ENCODE measurements around the gene NPAS1.

The NPAS1 gene

DNA sequence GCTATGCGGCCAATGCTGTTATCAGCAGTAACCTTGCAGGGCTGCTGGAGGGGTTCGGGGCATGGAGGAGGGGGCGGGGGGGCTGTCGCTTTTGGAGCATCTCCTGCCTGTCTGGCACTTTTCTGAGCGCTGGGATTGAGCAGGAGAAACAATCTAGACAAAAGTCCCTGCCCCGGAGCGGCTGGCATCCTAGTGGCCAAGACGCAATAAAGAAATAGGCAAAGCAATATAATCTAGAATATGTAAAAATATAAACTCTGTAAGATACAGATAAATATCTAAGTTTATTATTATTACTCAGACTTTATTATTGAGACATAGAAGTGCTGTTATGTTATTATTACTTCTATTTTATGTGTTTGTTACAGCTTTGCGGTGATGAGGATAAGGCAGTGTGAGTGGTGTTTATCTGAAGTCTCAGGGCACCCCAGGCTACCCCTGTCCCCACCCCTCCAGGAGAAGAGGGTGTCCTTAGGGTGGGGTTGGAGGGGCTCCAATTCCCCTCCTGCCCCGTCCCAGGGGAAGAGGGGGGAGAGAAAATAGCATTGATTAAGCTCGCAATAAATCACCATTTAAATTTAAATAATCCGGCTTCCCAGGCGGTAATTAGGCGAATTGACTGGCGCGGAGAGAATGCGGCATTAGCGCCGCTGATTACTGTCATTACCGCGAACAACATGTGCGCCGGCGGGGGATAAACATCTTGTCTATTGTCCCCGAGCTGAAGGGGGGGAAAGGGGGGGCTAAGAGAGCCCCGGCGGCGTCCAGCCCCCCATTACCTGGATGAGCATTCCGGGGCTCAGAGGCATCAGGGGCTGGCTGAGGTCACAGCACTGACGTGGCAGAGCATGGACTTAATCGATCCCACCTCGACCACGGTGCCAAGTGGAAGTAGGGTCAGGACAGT lies 3.2 kb downstream of the NPAS1 start:
- WGBS, 2 donors (ENCODE audit: extremely low coverage in 2 of 2, insufficient read length in 2 of 2, insufficient replicate concordance in 1 of 2) = no CpG with 5 or more reads among the region's 33 CpGs

DNA sequence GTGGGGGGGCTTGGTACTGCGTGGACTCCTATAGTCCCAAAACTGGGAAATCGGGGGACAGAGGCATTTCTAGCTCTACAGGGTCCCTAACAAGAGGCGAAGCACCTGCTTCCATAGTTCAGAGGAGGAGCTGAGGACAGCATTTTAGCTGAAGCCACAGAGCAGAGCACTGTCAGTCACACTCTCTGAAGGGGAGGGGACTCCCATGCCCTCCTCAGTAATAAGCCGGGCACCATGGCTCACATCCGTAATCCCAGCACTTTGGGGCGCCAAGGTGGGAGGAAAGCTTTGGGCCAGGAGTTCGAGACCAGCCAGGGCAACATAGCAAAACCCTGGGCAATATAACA lies 3.8 kb downstream of the NPAS1 start:
- Histone ChIP-seq H3K79me1 (ENCODE audit: low read depth, low read length) (no peaks in the 10 kb centered on the region), H3K9me3 (replicated peaks in 1 of 2; ENCODE audit: control insufficient read depth in 2 of 2, insufficient read depth in 1 of 2, low read depth in 1 of 2, low read length in 2 of 2) (no peaks in the 10 kb centered on the region), H4K91ac (ENCODE audit: low read depth, low read length, poor library complexity) (no peak overlapping the region), H3K36me3 (replicated peaks in 1 of 2; ENCODE audit: control insufficient read depth in 2 of 2, insufficient read depth in 2 of 2, low read length in 2 of 2) (no peaks in the 10 kb centered on the region), H3K14ac (ENCODE audit: low read length) (peak overlapping the region; percentile 31), H3K4ac (ENCODE audit: low read length) (no peak overlapping the region), H3K23ac (ENCODE audit: low read depth, low read length, poor library complexity) (no peak overlapping the region), H4K8ac (ENCODE audit: low read depth, low read length) (no peak overlapping the region), H3K27me3 (ENCODE audit: control insufficient read depth in 3 of 3, insufficient read depth in 3 of 3, low read depth in 1 of 3, low read length in 3 of 3) (peaks cover 31 to 84% (median 50%) of the 10 kb centered on the region in 3 experiments), H3K4me3 (ENCODE audit: low read length in 2 of 2) (no peak overlapping the region), H3K9ac (ENCODE audit: low read depth, low read length, poor library complexity) (no peak overlapping the region), H3K4me1 (ENCODE audit: control insufficient read depth in 2 of 2, insufficient read depth in 1 of 2, low read depth in 1 of 2, low read length in 2 of 2) (peaks cover 14 to 21% of the 10 kb centered on the region in 2 donors), H2BK15ac (ENCODE audit: low read length) (no peak overlapping the region), H2AK5ac (ENCODE audit: low read depth, low read length) (peak overlapping the region; percentile 10), H3K27ac (replicated peaks; ENCODE audit: low read length) (no peak overlapping the region), H2BK12ac (ENCODE audit: low read length) (no peak overlapping the region), H2BK120ac (ENCODE audit: low read depth, low read length) (no peak overlapping the region), H2BK5ac (ENCODE audit: low read length) (no peak overlapping the region), H2AFZ (ENCODE audit: low read length) (peak overlapping the region; percentile 35), H3K18ac (ENCODE audit: low read length) (no peak overlapping the region), H3K4me2 (ENCODE audit: insufficient read depth, low read length, poor library complexity, severe bottlenecking) (peak overlapping the region; percentile 51)
- DNase-seq (ENCODE audit: low spot score) = no peak
- WGBS, 2 donors (ENCODE audit: extremely low coverage in 2 of 2, insufficient read length in 2 of 2, insufficient replicate concordance in 1 of 2) = no CpG with 5 or more reads among the region's 7 CpGs

More for the DNA sequence above, 3.2 kb downstream of the NPAS1 start:
- Histone ChIP-seq H3K9me3 (replicated peaks in 1 of 2; ENCODE audit: control insufficient read depth in 2 of 2, insufficient read depth in 1 of 2, low read depth in 1 of 2, low read length in 2 of 2) (no peaks in the 10 kb centered on the region), H3K79me1 (ENCODE audit: low read depth, low read length) (no peaks in the 10 kb centered on the region), H2AK5ac (ENCODE audit: low read depth, low read length) (peak overlapping the region; percentile 50), H4K91ac (ENCODE audit: low read depth, low read length, poor library complexity) (no peak overlapping the region), H3K27ac (replicated peaks; ENCODE audit: low read length) (no peak overlapping the region), H3K4ac (ENCODE audit: low read length) (no peak overlapping the region), H3K27me3 (ENCODE audit: control insufficient read depth in 3 of 3, insufficient read depth in 3 of 3, low read depth in 1 of 3, low read length in 3 of 3) (peaks cover 31 to 82% (median 50%) of the 10 kb centered on the region in 3 experiments), H3K18ac (ENCODE audit: low read length) (no peak overlapping the region), H3K9ac (ENCODE audit: low read depth, low read length, poor library complexity) (no peak overlapping the region), H3K4me1 (ENCODE audit: control insufficient read depth in 2 of 2, insufficient read depth in 1 of 2, low read depth in 1 of 2, low read length in 2 of 2) (peaks cover 11 to 18% of the 10 kb centered on the region in 2 donors), H3K4me2 (ENCODE audit: insufficient read depth, low read length, poor library complexity, severe bottlenecking) (peak overlapping the region; percentile 51), H2BK15ac (ENCODE audit: low read length) (no peak overlapping the region), H2BK12ac (ENCODE audit: low read length) (no peak overlapping the region), H3K36me3 (replicated peaks in 1 of 2; ENCODE audit: control insufficient read depth in 2 of 2, insufficient read depth in 2 of 2, low read length in 2 of 2) (no peaks in the 10 kb centered on the region), H2BK120ac (ENCODE audit: low read depth, low read length) (no peak overlapping the region), H3K14ac (ENCODE audit: low read length) (no peak overlapping the region), H4K8ac (ENCODE audit: low read depth, low read length) (no peak overlapping the region), H3K4me3 (ENCODE audit: low read length in 2 of 2) (no peak overlapping the region), H2AFZ (ENCODE audit: low read length) (peak overlapping the region; percentile 35), H2BK5ac (ENCODE audit: low read length) (no peak overlapping the region), H3K23ac (ENCODE audit: low read depth, low read length, poor library complexity) (no peak overlapping the region)
- DNase-seq (ENCODE audit: low spot score) = no peak

DNA sequence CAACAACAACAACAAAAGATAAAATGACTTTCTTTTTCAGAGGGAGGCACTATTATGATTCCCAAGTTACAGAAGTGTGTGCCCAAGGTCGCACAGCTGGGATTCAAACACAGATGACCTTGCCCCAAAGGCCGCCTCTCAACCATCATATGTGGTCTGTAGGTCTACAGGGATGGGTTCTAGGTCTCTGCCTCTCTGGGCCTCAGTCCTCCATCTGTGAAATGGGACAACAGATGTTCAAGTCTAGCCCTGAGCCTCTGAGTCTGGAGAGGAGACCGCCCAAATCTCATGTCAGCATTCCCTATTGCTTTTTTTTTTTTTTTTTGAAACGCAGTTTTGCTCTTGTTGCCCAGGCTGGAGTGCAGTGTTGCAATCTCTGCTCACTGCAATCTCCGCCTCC lies 4.9 kb downstream of the NPAS1 start:
- H3K4me2 ChIP-seq (ENCODE audit: insufficient read depth, low read length, poor library complexity, severe bottlenecking) = no peak overlapping the region
- no peaks in the 10 kb centered on the region for H3K9me3 ChIP-seq (replicated peaks in 1 of 2; ENCODE audit: control insufficient read depth in 2 of 2, insufficient read depth in 1 of 2, low read depth in 1 of 2, low read length in 2 of 2)
- no peak overlapping the region for H2BK5ac ChIP-seq (ENCODE audit: low read length)
- H3K27ac ChIP-seq (replicated peaks; ENCODE audit: low read length) = no peak overlapping the region
- WGBS, 2 donors (ENCODE audit: extremely low coverage in 2 of 2, insufficient read length in 2 of 2, insufficient replicate concordance in 1 of 2) = no CpG with 5 or more reads among the region's 5 CpGs
- no peaks in the 10 kb centered on the region for H3K79me1 ChIP-seq (ENCODE audit: low read depth, low read length)
- H3K9ac ChIP-seq (ENCODE audit: low read depth, low read length, poor library complexity) = no peak overlapping the region
- H2BK12ac ChIP-seq (ENCODE audit: low read length) = no peak overlapping the region
- no peak overlapping the region for H4K91ac ChIP-seq (ENCODE audit: low read depth, low read length, poor library complexity)
- no peak overlapping the region for H2BK15ac ChIP-seq (ENCODE audit: low read length)
- no peak overlapping the region for H4K8ac ChIP-seq (ENCODE audit: low read depth, low read length)
- H2AK5ac ChIP-seq (ENCODE audit: low read depth, low read length) = no peak overlapping the region
- H3K36me3 ChIP-seq (replicated peaks in 1 of 2; ENCODE audit: control insufficient read depth in 2 of 2, insufficient read depth in 2 of 2, low read length in 2 of 2) = no peaks in the 10 kb centered on the region
- H3K18ac ChIP-seq (ENCODE audit: low read length) = no peak overlapping the region
- peaks cover 28 to 85% (median 45%) of the 10 kb centered on the region in 3 experiments for H3K27me3 ChIP-seq (ENCODE audit: control insufficient read depth in 3 of 3, insufficient read depth in 3 of 3, low read depth in 1 of 3, low read length in 3 of 3)
- no peak overlapping the region for H2AFZ ChIP-seq (ENCODE audit: low read length)
- no peak overlapping the region for H3K23ac ChIP-seq (ENCODE audit: low read depth, low read length, poor library complexity)
- H2BK120ac ChIP-seq (ENCODE audit: low read depth, low read length) = no peak overlapping the region
- no peak overlapping the region for H3K14ac ChIP-seq (ENCODE audit: low read length)
- H3K4me3 ChIP-seq (ENCODE audit: low read length in 2 of 2) = no peak overlapping the region
- DNase-seq (ENCODE audit: low spot score) = no peak
- no peak overlapping the region for H3K4ac ChIP-seq (ENCODE audit: low read length)
- H3K4me1 ChIP-seq (ENCODE audit: control insufficient read depth in 2 of 2, insufficient read depth in 1 of 2, low read depth in 1 of 2, low read length in 2 of 2) = peaks cover 15 to 21% of the 10 kb centered on the region in 2 donors

DNA sequence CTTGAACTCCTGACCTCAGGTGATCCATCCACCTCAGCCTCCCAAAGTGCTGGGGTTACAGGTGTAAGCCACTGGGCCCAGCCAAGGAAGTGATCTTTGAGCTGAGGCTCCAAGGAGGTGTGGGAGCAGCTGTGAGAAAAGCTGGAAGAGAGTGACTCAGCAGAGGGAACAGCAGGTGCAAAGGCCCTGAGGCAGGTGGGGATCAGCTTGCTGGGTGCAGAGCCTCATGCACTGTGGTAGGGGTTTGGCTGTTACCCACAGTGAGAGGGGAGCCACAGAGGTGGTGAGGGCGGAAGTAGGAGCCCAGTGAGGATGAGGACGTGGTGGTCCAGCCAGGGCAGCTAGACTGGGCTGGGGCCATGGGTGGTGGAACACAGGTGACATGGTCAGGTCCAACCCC lies 6.5 kb downstream of the NPAS1 start:
- Histone ChIP-seq H3K4me2 (ENCODE audit: insufficient read depth, low read length, poor library complexity, severe bottlenecking) (no peak overlapping the region), H2BK12ac (ENCODE audit: low read length) (peak overlapping the region; percentile 73), H2BK15ac (ENCODE audit: low read length) (peak overlapping the region; percentile 94), H2BK120ac (ENCODE audit: low read depth, low read length) (no peak overlapping the region), H3K4ac (ENCODE audit: low read length) (peak overlapping the region; percentile 23), H3K18ac (ENCODE audit: low read length) (peak overlapping the region; percentile 64), H3K23ac (ENCODE audit: low read depth, low read length, poor library complexity) (peak overlapping the region; percentile 80), H3K79me1 (ENCODE audit: low read depth, low read length) (no peaks in the 10 kb centered on the region), H3K27me3 (ENCODE audit: control insufficient read depth in 3 of 3, insufficient read depth in 3 of 3, low read depth in 1 of 3, low read length in 3 of 3) (peaks cover 14 to 76% (median 28%) of the 10 kb centered on the region in 3 experiments), H3K4me3 (ENCODE audit: low read length in 2 of 2) (no peak overlapping the region), H2AK5ac (ENCODE audit: low read depth, low read length) (peak overlapping the region; percentile 81), H2BK5ac (ENCODE audit: low read length) (no peak overlapping the region), H3K9ac (ENCODE audit: low read depth, low read length, poor library complexity) (peak overlapping the region; percentile 21), H3K14ac (ENCODE audit: low read length) (peak overlapping the region; percentile 98), H4K8ac (ENCODE audit: low read depth, low read length) (no peak overlapping the region), H4K91ac (ENCODE audit: low read depth, low read length, poor library complexity) (no peak overlapping the region), H3K4me1 (ENCODE audit: control insufficient read depth in 2 of 2, insufficient read depth in 1 of 2, low read depth in 1 of 2, low read length in 2 of 2) (peaks cover 11 to 14% of the 10 kb centered on the region in 2 donors), H3K36me3 (replicated peaks in 1 of 2; ENCODE audit: control insufficient read depth in 2 of 2, insufficient read depth in 2 of 2, low read length in 2 of 2) (no peaks in the 10 kb centered on the region), H3K9me3 (replicated peaks in 1 of 2; ENCODE audit: control insufficient read depth in 2 of 2, insufficient read depth in 1 of 2, low read depth in 1 of 2, low read length in 2 of 2) (no peaks in the 10 kb centered on the region), H2AFZ (ENCODE audit: low read length) (no peak overlapping the region), H3K27ac (replicated peaks; ENCODE audit: low read length) (no peak overlapping the region)
- no peak for DNase-seq (ENCODE audit: low spot score)
- no CpG with 5 or more reads among the region's 2 CpGs for WGBS, 2 donors (ENCODE audit: extremely low coverage in 2 of 2, insufficient read length in 2 of 2, insufficient replicate concordance in 1 of 2)

All from neuronal stem cell (in vitro differentiated cells).